HG02938 (cell line): ENCODE data around the gene HSF2.

Source experiments
- ATAC-seq: cut with Tn5 transposase; IDR thresholded peaks from one replicate; pipeline ENCODE4 v1.9.1; 2021; ENCODE audit warnings: mild to moderate bottlenecking, moderate library complexity; ENCODE audit not compliant: unreplicated experiment

Gene HSF2

DNA sequence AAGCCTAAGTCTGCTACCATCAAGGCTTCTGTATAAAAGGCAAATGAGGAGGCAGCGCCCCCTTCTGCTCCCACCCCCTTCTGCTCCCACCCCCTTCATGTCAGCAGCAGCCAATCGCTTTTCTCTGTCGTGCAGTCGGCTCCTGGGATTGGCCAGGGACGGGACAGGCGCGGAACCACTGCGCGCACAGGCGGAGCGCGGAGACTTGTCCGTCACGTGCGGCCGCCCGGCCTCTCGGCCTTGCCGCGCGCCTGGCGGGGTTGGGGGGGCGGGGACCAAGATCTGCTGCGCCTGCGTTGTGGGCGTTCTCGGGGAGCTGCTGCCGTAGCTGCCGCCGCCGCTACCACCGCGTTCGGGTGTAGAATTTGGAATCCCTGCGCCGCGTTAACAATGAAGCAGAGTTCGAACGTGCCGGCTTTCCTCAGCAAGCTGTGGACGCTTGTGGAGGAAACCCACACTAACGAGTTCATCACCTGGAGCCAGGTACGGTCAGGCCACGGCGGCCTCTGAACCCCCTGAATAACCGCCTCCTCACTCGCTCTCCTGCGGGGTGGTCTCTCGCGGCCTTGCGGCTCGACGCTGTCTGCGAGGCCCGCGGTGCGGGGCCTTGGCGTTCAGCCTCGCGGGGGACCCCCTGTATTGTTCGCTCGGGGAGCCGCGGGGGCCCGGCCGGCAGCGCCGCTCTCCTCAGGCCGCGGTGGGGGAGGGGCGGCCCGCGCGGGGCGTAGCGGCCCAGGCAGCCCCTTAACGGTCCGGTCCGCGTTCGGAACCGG is at the start of gene HSF2:
Gene HSF2, plus strand, starts transcription at position 305 of the 773 bp plus-strand sequence. Its CDS starts 86 bp downstream, at position 391.
- peak; percentile 97 for ATAC-seq

DNA sequence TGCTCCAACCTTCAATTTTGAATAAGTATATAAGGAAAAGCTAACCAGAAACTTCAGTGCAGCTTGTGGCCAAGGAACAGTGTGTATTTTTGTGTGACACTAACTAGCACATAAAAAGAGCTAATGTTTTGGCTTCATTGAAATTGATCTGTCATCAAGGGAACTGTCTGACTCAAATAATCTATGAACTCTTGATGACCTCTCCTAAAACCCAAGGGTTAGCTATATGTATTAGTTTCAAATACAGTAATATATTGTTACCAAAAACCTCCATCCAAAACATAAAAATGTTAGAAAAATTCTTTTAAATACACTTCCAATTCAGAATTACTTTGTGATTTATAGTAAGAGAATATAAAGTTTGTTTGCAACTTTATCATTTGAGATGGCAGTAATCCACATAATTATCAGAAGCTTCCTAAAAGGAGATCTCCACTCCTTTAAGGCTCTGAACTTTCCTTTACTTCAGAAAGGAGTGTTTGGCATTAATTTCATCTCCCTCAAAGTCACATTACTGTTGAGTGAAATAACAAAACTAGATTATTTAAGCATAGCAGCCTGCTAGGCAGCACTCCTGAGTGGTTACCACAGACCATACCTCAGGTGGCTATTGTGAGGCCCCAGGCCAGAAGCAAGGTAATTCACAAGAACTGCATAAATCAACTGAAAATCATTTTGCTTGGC is 46.3 kb upstream of the HSF2 start:
- peak; percentile 63 for ATAC-seq

GRCh38 chr6:122360809-122361208 is 38.6 kb upstream of the HSF2 start:
- no peak for ATAC-seq

DNA sequence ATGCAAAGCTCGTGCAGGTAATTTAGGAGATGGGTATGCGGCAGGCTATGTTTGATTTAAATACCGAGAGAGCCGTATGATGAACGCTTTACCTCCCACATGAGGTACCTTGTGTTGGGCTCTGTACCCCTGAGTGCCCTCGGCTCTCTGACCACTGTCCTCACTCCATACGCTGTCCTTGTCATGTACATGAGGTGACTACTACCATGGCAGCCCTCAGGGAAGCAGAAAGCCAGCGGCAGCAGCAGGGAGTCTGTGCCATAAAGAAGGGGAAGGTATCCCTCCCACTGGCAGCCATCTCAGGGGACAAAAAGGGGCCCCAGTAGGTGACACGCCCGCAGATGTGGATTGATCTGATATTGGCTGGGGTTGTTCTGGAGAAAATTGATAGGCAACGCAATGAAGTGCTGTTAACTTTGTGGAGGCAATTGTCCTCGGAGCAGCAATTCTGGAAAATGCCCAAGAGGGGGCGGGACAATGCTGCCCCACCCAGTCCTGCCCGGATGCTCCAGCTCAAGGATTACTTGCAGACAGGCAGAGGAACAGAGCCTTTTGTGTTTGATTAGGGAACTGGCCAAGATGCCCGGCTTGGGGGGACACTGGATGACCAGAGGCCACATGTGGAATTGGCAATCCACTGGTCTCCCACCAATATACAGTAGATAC is 38.0 kb upstream of the HSF2 start:
- ATAC-seq: no peak

DNA sequence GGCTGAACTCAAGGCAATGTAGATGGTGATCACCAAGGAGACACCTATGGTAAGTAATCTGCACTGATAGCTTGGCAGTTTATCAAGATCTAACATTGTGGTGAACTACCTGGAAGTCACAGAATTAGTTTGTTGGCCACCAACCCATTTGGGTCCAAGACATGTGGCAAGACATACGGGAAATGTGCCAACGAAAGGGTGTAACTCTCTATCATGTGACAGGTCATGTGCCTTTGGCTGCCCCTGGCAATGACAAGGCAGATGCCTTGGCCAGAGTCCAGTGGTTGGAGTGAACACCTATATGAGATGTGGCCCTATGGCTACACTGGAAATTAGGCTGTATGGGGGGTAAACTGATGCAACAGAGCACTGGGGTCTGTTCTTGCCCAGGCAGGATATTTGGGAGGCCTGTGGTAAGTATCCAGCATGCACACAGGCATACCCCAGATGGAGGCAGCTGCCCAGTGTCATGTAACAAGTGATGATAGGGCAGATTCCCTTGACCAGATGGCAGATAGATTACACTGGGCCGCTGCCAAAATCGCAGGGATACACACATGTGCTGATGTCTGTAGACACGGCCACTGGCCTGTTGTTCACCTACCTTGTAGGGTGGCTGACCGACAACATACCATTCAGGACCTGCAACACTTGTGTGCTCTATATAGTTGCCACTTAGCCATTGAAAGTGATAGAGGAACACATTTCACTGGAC is 35.5 kb upstream of the HSF2 start:
- no peak for ATAC-seq

DNA sequence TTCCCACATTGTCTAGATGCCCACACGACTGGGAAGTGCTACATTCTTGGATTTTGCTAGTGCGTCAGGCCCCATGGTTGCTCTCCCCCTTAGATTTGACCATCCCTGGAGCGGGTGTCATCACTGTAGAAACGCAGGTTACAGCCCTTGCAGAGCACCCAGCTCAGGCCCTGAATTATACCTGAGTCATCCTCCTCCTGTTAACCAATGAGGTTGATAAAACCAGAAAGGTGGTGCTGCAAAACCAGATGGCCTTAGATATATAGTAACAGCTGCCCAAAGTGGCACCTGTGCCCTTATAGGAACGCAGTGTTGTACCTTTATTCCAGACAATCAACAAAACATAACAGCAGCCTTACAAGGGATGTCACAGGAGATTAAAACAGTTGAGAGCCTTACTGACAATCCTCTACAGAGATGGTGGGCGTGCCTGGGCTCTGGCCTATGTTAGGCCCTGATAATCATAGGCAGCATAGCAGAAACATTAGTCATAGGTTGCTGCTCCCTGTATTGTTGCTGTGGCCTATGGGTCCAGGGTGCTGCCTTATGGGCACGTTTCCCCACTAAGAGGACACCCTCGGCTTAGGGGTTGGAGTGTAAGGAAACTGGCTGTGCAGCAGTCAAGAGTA is 33.6 kb upstream of the HSF2 start:
- no peak for ATAC-seq

GRCh38 chr6:122367171-122367570 is 32.3 kb upstream of the HSF2 start:
- ATAC-seq: no peak

DNA sequence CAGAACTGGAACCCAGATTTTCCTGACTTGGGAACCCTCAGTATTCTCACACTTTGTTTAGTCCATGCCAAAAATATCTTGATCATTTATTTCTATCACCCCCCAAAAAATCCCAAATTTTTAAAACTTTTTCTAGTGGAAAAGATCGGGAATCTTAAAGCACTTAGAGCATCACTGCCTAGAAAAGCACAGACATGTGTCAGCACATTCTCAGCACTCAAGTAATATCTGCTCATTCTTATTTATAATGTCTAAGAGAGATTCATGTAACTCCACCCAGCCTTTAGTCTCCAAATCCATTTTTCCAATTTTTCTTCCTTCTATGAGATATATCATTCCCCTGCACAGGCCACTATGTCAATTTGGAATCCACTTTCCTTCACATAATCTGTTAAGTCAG is 29.9 kb upstream of the HSF2 start:
- ATAC-seq: no peak

GRCh38 chr6:122372647-122373046 is 26.8 kb upstream of the HSF2 start:
- ATAC-seq: no peak

GRCh38 chr6:122374307-122374706 is 25.1 kb upstream of the HSF2 start:
- ATAC-seq: no peak

- no peak for ATAC-seq
These were observed 23.2 kb upstream of the HSF2 start for GRCh38 chr6:122376246-122376645.

GRCh38 chr6:122381494-122382265 is 17.8 kb upstream of the HSF2 start:
- peak; percentile 100 for ATAC-seq

DNA sequence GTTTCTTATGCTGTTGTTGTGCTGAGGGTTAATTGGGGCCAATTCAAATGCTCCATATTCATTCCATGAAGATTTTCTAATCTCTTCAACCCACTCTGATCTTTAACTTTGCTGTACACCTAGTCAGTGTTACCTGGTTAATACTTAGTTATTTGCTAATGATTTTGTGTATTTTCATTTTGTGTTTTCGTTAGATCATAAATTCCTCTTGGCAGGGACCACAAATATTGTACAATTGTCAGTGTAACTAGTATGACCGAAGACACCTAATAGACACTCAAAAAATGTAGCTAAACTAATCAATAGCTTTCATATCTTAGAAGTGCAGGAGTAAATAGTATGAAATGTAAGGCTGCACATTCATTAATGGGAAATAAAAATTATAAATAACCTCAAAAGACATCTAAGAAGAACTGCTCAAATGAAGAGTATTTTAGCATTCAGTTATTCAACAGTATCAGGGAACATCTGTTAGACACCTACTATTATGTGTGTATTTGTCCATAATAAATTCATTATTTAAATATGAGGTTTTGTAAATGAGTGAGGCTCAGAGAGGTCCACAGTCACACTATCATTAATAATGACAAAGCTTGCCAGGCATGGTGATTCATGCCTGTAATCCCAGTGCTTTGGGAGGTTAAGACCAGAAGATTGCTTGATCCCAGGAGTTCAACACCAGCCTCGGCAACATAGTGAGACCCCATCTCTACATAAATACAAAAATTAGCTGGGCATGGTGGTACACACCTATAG is 13.4 kb upstream of the HSF2 start:
- no peak for ATAC-seq

GRCh38 chr6:122388945-122389344 is 10.5 kb upstream of the HSF2 start:
- ATAC-seq: no peak

DNA sequence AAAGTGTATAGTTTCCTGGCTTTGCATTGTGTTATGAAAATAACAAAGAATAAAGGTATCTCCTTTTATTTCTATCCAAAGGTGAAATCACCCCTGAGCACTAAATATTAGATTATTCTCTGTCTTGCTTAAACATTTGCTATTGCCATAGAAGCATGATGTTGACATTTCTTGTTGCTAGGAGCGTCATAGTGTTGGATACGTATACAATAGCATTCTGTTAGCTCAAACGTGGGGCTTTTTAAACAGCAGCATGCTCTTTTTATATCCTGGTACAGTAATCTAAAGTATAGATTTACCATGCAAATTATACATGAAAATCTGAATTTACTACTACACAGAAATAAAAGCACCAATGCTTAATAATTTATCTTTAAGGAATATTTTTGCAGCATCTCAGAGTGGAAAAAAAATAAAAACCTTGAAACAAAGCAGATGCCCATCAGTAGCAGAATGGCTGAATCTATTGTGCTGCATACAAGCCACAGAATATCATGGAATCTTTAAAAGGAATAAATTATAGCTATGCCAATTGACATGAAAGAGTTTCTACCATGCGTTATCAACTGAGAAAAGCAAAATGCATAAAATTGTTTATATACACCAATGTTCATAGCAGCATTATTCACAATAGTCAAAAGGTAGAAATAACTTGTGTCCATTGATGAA is 9.6 kb upstream of the HSF2 start:
- ATAC-seq: no peak

GRCh38 chr6:122392564-122393350 is 6.7 kb upstream of the HSF2 start:
- ATAC-seq: no peak

DNA sequence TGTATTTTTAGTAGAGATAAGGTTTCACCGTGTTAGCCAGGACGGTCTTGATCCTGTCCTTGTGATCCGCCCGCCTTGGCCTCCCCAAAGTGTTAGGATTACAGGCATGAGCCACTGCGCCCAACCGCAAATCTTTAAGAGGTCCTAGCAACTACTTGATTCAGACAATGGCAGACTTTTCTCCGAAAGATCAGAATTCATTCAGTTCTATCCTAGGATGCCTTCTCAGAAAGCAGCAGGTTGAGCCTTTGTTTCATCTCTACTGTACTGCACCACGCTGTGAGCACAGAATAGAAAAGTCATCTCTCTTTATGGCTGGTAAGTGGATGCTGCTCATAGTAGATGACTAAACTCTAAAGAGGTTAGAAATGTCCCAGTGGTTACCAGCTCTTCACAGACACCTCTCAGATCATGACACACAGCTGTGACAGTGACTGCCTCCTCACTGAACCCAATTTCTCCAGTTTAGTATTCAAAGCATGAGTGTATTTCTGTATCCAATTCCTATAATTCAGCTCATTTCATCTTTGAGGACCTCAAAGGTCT is 6.0 kb upstream of the HSF2 start:
- ATAC-seq: peak; percentile 56

DNA sequence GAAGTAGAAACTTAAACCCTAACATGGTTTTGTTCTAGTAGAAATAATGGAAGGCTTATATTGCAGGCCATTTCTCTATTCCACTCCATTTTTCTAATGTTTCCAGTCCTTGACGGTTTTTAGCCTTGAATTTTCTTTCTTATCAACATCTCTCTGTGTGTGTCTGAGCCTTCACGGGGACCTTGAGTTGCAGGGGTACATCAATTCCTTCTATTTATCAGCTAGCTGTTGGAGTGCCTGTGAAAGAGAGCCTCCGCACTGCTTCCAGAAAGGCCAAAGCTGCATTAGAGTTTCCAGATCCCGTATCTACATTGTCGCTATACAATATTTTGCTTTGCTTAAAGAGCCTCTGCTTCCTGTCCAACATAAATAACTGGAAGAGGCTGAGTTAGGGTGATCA is 5.4 kb upstream of the HSF2 start:
- ATAC-seq: no peak
